NCI-H146 (cell line): ENCODE data around the gene CDK8.
"Not testable (repeated sequence)": the region's sequence is repeated elsewhere in the genome, so short reads cannot be mapped to it uniquely, and the experiment has no call there.

Experiments
- DNase-seq: peaks from one replicate; lab custom pipeline; 2025; lab: John Stamatoyannopoulos, UW

CDK8 gene

GRCh38 chr13:26316095-26316494, 62.2 kb downstream of the CDK8 start:
- not testable (repeated sequence) for DNase-seq

GRCh38 chr13:26320766-26321165, 66.8 kb downstream of the CDK8 start:
- no peak for DNase-seq

GRCh38 chr13:26323127-26323526, 69.2 kb downstream of the CDK8 start:
- no peak for DNase-seq

GRCh38 chr13:26323764-26324163, 69.8 kb downstream of the CDK8 start:
- no peak for DNase-seq

- DNase-seq, result no peak
Measured at GRCh38 chr13:26324294-26324693, 70.4 kb downstream of the CDK8 start.

GRCh38 chr13:26324867-26325266, 70.9 kb downstream of the CDK8 start:
- DNase-seq, result no peak

- DNase-seq, result no peak
Measured at GRCh38 chr13:26325876-26326275, 71.9 kb downstream of the CDK8 start.

- DNase-seq, result no peak
Measured at GRCh38 chr13:26326562-26326961, 72.6 kb downstream of the CDK8 start.

GRCh38 chr13:26327940-26328725, 74.2 kb downstream of the CDK8 start:
- DNase-seq, result no peak

GRCh38 chr13:26335158-26335557, 81.2 kb downstream of the CDK8 start:
- DNase-seq, result no peak

- DNase-seq, result no peak
Measured at GRCh38 chr13:26340807-26341206, 86.9 kb downstream of the CDK8 start.

GRCh38 chr13:26342898-26343297, 89.0 kb downstream of the CDK8 start:
- DNase-seq, result peak; percentile 77

GRCh38 chr13:26343816-26344215, 89.9 kb downstream of the CDK8 start:
- no peak for DNase-seq

- no peak for DNase-seq
Measured at GRCh38 chr13:26344980-26345379, 91.1 kb downstream of the CDK8 start.

GRCh38 chr13:26348966-26349365, 95.0 kb downstream of the CDK8 start:
- peak; percentile 46 for DNase-seq

GRCh38 chr13:26362261-26362660, 108.3 kb downstream of the CDK8 start:
- no peak for DNase-seq

- DNase-seq, result no peak
Measured at GRCh38 chr13:26370553-26370952, 116.6 kb downstream of the CDK8 start.

GRCh38 chr13:26372747-26373146, 118.8 kb downstream of the CDK8 start:
- no peak for DNase-seq

- no peak for DNase-seq
Measured at GRCh38 chr13:26376430-26376829, 122.5 kb downstream of the CDK8 start.

GRCh38 chr13:26377038-26377437, 123.1 kb downstream of the CDK8 start:
- DNase-seq, result peak; percentile 5

- DNase-seq, result no peak
Measured at GRCh38 chr13:26378116-26378515, 124.2 kb downstream of the CDK8 start.

GRCh38 chr13:26379831-26380230, 125.9 kb downstream of the CDK8 start:
- no peak for DNase-seq

GRCh38 chr13:26380930-26381329, 127.0 kb downstream of the CDK8 start:
- no peak for DNase-seq

- DNase-seq, result no peak
Measured at GRCh38 chr13:26382366-26382765, 128.4 kb downstream of the CDK8 start.
